ENCODE data around the gene APH1A.

Gene APH1A

DNA sequence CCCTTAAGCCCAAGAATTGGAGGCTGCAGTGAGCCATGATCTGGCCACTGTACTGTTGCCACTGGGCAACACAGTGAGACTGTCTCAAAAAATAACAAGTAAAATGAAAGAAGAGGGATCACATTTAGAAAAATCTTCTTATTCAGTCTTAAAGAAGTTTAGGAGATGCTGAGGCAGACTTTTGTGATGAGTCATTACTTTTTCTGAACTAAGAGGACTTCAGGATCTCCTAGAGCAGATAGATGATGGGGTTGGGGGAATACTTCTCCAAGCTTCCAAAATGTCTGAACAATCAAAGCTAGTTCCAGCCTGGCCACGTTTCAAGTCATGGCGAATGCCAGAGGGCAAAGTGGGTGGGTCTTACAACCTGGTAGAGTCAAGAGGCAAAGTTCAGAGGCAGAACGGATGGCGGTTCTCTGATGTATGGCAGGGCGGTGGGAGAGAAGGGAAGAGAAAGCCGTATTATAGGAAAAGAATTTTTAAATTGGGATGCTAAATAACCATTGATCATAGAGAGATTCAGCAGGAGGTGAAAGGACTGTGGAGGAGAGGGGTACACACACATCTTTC lies 11.4 kb upstream of the APH1A start:
- H3K9me2 ChIP-seq (ENCODE audit: low read depth, low read length): no peaks in the 10 kb centered on the region
- no peak overlapping the region for H3K4me2 ChIP-seq (ENCODE audit: low read length)
- no peak overlapping the region for H3K9ac ChIP-seq (ENCODE audit: low read length)
- no peaks in the 10 kb centered on the region for H3F3A ChIP-seq (ENCODE audit: insufficient read depth, low read length)
- H3K9me3 ChIP-seq (ENCODE audit: low read length): no peaks in the 10 kb centered on the region
- peaks cover 11% of the 10 kb centered on the region for H3K4me1 ChIP-seq (ENCODE audit: insufficient read depth, low read length, severe bottlenecking)
- H3K27ac ChIP-seq (ENCODE audit: low read depth, low read length, poor library complexity, severe bottlenecking): no peak overlapping the region
- no peaks in the 10 kb centered on the region for H3K36me3 ChIP-seq (ENCODE audit: insufficient read depth, low read length)
- H3K79me2 ChIP-seq (ENCODE audit: insufficient read depth, low read length): no peaks in the 10 kb centered on the region
- H3K4me3 ChIP-seq (ENCODE audit: low read depth, low read length, poor library complexity, severe bottlenecking): no peak overlapping the region
- no peak overlapping the region for H2AFZ ChIP-seq (ENCODE audit: low read length)
- H4K20me1 ChIP-seq (ENCODE audit: insufficient read depth, low read length): no peaks in the 10 kb centered on the region
- TF ChIP-seq, protein P1, sequence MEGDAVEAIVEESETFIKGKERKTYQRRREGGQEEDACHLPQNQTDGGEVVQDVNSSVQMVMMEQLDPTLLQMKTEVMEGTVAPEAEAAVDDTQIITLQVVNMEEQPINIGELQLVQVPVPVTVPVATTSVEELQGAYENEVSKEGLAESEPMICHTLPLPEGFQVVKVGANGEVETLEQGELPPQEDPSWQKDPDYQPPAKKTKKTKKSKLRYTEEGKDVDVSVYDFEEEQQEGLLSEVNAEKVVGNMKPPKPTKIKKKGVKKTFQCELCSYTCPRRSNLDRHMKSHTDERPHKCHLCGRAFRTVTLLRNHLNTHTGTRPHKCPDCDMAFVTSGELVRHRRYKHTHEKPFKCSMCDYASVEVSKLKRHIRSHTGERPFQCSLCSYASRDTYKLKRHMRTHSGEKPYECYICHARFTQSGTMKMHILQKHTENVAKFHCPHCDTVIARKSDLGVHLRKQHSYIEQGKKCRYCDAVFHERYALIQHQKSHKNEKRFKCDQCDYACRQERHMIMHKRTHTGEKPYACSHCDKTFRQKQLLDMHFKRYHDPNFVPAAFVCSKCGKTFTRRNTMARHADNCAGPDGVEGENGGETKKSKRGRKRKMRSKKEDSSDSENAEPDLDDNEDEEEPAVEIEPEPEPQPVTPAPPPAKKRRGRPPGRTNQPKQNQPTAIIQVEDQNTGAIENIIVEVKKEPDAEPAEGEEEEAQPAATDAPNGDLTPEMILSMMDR (IDR thresholded peaks at IDR 0.05; ENCODE audit: low read length): no peak
- no peak for TF ChIP-seq EZH2 (IDR thresholded peaks at IDR 0.05; ENCODE audit: borderline replicate concordance, low read length)
- H3K27me3 ChIP-seq (ENCODE audit: insufficient read depth, low read length): peaks cover 3% of the 10 kb centered on the region; the same call in 1 of the 2 replicates

DNA sequence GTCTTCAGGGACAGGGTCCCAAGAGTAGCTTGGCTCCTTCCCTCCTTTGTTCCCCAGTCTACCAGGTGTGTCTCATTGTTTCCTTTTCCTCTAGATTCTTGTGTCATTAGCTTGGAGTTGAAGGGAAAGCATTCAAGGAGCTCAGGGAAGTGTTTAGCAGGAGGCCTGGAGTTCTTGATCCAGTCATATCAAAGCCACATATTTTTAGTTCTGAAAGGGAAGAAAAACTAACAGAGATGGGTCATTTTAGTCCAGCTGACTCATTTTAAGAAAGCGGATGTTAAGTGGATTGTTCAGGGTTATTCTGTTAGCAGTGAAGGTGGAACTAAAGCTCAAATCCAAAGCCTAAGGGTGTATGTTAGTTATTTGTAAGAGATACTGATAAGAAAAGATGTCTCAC lies 4.5 kb upstream of the APH1A start:
- no peak overlapping the region for H3K4me3 ChIP-seq (ENCODE audit: low read depth, low read length, poor library complexity, severe bottlenecking)
- TF ChIP-seq, protein P1 (IDR thresholded peaks at IDR 0.05; ENCODE audit: low read length): no peak
- TF ChIP-seq EZH2 (IDR thresholded peaks at IDR 0.05; ENCODE audit: borderline replicate concordance, low read length): no peak
- H3K36me3 ChIP-seq (ENCODE audit: insufficient read depth, low read length): no peaks in the 10 kb centered on the region
- H3F3A ChIP-seq (ENCODE audit: insufficient read depth, low read length): no peaks in the 10 kb centered on the region
- H3K9me2 ChIP-seq (ENCODE audit: low read depth, low read length): no peaks in the 10 kb centered on the region
- H3K4me2 ChIP-seq (ENCODE audit: low read length): no peak overlapping the region
- peaks cover 4% of the 10 kb centered on the region; the same call in 1 of the 2 replicates for H3K79me2 ChIP-seq (ENCODE audit: insufficient read depth, low read length)
- no peak overlapping the region for H3K27ac ChIP-seq (ENCODE audit: low read depth, low read length, poor library complexity, severe bottlenecking)
- peaks cover 17% of the 10 kb centered on the region for H3K4me1 ChIP-seq (ENCODE audit: insufficient read depth, low read length, severe bottlenecking)
- no peaks in the 10 kb centered on the region for H3K27me3 ChIP-seq (ENCODE audit: insufficient read depth, low read length)
- H3K9me3 ChIP-seq (ENCODE audit: low read length): no peaks in the 10 kb centered on the region
- no peak overlapping the region for H2AFZ ChIP-seq (ENCODE audit: low read length)
- no peak overlapping the region for H3K9ac ChIP-seq (ENCODE audit: low read length)
- no peaks in the 10 kb centered on the region for H4K20me1 ChIP-seq (ENCODE audit: insufficient read depth, low read length)

DNA sequence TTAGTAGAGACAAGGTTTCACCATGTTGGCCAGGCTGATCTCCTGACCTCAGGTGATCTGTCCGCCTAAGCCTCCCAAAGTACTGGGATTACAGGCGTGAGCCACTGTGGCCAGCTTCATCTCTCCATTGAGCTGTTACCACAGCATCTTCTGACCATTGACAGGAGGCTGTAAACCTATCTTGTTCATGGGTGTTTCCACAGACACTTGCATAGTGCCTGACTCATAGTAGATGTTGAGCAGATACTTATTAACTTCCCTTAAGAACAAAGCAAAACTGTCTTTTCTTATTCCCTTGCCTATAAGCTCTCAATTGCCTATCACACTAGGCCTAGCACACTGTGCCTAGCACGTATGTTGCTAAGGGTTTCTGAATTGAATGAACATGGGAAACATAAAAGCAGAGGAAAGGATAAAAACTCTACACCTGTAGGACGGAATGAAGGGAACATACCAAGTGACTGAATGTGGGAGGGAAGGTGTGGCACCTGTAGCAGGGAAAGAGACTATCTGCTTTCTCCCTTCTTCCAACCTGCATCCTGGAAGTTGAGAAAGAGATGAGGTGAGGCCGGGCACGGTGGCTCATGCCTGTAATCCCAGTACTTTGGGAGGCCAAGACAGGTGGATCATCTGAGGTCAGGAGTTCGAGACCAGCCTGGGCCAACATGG lies 2.6 kb upstream of the APH1A start:
- Histone ChIP-seq H2AFZ (ENCODE audit: low read length) (no peak overlapping the region), H3K27me3 (ENCODE audit: insufficient read depth, low read length) (no peaks in the 10 kb centered on the region), H3K4me2 (ENCODE audit: low read length) (no peak overlapping the region), H3K27ac (ENCODE audit: low read depth, low read length, poor library complexity, severe bottlenecking) (no peak overlapping the region), H4K20me1 (ENCODE audit: insufficient read depth, low read length) (no peaks in the 10 kb centered on the region), H3K79me2 (ENCODE audit: insufficient read depth, low read length) (peaks cover 10% of the 10 kb centered on the region), H3K9me2 (ENCODE audit: low read depth, low read length) (no peaks in the 10 kb centered on the region), H3K4me1 (ENCODE audit: insufficient read depth, low read length, severe bottlenecking) (peaks cover 29% of the 10 kb centered on the region), H3K9ac (ENCODE audit: low read length) (no peak overlapping the region), H3K4me3 (ENCODE audit: low read depth, low read length, poor library complexity, severe bottlenecking) (no peak overlapping the region), H3F3A (ENCODE audit: insufficient read depth, low read length) (no peaks in the 10 kb centered on the region), H3K9me3 (ENCODE audit: low read length) (no peaks in the 10 kb centered on the region), H3K36me3 (ENCODE audit: insufficient read depth, low read length) (peaks cover 9% of the 10 kb centered on the region; the same call in 1 of the 2 replicates)
- TF ChIP-seq EZH2 (IDR thresholded peaks at IDR 0.05; ENCODE audit: borderline replicate concordance, low read length): no peak
- TF ChIP-seq, protein P1 (IDR thresholded peaks at IDR 0.05; ENCODE audit: low read length): no peak

Data from OCI-LY1 (cell line).